Heart left ventricle (tissue), 13 donors: ENCODE results near the gene SKAP2.

Experiments
- POLR2A ChIP-seq, 2 donors: fragments of 450-650 bp; IDR thresholded peaks; one replicate each; pipeline ENCODE4 v1.6.1; 2017; ENCODE audit warnings: antibody characterized with exemption in 2 of 2, mild to moderate bottlenecking in 2 of 2, moderate library complexity in 2 of 2
- TF ChIP-seq, protein P1 (sequence below), 12 donors: fragments of 200-600 bp; sonication (generic) in 4 of 12; IDR thresholded peaks; one replicate each; pipeline versions ENCODE4 v1.5.0 to v1.8.0; 2018 to 2022; ENCODE audit warnings: antibody characterized with exemption in 12 of 12, mild to moderate bottlenecking in 5 of 12
- donor health status: ischemic (EF 13 %, LVEDD 7.1; RV severe dilation, severe dysfunction).
- donor health status: DM: no; HTN: yes; CAD: no.
- donor health status: DM: no; HTN: no; CAD: no.
- donor health status: ischemic (EF 25% LVEDD 6.9; RV normal size, moderate dysfunction).
- donor health status: ischemic (EF 25% LVEDD 5.7; RV mildly dilated, moderate dysfunction).
- donor health status: ischemic (EF 35%, LVEDD 5.7; RV mildly dilated, moderate dysfunction).
- donor health status: nonischemic (EF 11% LVEDD 7.7; RV severe dilation, severe dysfunction).
- donor health status: DM: yes; HTN: yes; CAD: no.
- donor health status: PGD.
- donor health status: ischemic (EF 29% LVEDD 5.4; RV normal size, mild dysfunction).
- donor health status: nonischemic (EF 23%, LVEDD 6.1; RV moderate dilation, normal function).

DNA sequence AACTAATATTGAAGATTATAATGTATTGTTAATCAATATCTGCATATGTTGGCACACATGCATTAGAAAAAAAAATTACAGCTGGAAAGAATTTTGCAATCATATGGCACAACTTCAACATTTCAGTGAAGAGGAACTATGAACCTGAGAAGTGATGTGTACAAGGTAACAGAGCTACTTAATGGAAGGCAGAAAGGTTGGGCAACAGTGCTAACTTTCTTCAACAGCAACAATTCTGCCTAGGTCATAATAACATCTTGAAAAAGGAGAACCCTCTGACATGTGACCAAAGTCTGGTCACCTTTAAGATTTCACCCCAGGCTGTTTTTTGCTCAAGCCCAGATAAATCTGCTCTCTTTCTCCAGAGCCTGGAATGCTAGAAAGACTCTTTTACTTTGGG, 47.9 kb upstream of the SKAP2 start:
- TF ChIP-seq, protein P1, sequence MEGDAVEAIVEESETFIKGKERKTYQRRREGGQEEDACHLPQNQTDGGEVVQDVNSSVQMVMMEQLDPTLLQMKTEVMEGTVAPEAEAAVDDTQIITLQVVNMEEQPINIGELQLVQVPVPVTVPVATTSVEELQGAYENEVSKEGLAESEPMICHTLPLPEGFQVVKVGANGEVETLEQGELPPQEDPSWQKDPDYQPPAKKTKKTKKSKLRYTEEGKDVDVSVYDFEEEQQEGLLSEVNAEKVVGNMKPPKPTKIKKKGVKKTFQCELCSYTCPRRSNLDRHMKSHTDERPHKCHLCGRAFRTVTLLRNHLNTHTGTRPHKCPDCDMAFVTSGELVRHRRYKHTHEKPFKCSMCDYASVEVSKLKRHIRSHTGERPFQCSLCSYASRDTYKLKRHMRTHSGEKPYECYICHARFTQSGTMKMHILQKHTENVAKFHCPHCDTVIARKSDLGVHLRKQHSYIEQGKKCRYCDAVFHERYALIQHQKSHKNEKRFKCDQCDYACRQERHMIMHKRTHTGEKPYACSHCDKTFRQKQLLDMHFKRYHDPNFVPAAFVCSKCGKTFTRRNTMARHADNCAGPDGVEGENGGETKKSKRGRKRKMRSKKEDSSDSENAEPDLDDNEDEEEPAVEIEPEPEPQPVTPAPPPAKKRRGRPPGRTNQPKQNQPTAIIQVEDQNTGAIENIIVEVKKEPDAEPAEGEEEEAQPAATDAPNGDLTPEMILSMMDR (IDR thresholded peaks at IDR 0.05): no peak
- TF ChIP-seq POLR2A (IDR thresholded peaks at IDR 0.05): no peak
